NCI-H526 treated with DMSO at 0.1 percent for 48 hours (cell line): Measurements from ENCODE around the gene MARCKSL1.

Experiments
- DNase-seq: peaks from one replicate; lab custom pipeline; 2025; lab: John Stamatoyannopoulos, UW

MARCKSL1 gene

GRCh38 chr1:32352831-32353383 lies 16.9 kb upstream of the MARCKSL1 start:
- no peak for DNase-seq

DNA sequence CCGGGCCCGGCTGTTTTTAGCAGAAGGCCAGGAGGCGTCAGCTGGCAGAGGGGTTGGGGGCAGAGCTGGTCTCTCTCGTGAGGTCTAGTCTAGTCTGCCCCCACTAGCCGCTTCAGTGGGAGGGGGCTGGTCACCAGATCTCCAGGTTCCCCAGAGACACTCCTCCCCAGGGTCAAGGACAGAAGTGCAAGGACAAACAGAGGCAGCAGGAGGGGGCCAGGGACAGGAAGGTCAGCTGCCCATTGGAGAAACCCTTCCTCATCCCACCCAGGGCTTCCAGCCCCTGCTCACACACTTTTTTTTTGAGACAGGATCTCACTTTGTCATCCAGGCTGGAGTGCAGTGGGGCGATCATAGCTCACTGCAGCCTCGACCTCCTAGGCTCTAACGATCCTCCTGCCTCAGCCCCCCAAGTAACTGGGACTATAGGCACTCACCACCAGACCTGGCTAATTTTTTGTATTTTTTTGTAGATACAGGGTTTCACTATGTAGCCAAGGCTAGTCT lies 16.3 kb upstream of the MARCKSL1 start:
- DNase-seq = no peak

DNA sequence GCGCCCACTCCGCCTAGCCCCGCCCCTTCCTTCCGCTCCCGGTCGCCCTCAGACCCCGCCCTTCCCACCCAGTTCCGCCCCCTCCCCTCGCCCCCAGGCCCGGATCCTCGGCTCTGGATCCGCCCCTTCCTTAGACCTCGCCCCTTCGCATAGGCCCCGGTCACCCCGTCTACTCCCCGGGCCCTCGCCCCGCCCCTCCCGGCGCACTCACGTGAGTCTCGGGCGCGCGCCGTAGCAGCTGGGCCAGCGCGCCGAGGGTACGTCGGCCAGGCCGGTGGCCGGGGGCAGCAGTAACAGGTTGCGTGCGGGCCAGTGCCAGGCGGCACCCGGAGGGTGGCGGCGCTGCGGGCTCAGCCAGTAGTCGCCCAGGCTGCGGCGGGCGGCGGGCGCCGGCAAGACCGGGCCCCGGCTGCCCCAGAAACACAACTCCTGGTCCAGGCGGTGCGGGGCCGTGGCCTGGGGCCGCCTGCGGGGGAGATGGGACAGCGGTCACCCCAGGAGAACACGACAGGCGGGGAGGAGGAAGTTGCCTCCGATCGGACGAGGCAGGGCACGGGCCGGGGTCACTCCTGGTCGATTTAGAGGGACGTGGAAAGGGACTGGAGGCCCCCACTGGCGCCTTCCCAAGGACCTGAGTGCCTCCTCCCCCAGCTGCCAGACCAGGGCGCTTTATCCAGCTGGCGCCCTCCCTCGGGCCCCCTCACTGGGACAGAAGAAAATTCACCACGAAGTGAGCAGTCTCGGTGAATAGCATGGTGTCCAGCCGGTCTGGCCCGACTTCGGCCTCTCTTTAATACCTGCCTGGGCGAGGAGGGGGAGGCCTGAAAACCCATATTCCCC lies 15.6 kb upstream of the MARCKSL1 start:
- peak; percentile 89 for DNase-seq

DNA sequence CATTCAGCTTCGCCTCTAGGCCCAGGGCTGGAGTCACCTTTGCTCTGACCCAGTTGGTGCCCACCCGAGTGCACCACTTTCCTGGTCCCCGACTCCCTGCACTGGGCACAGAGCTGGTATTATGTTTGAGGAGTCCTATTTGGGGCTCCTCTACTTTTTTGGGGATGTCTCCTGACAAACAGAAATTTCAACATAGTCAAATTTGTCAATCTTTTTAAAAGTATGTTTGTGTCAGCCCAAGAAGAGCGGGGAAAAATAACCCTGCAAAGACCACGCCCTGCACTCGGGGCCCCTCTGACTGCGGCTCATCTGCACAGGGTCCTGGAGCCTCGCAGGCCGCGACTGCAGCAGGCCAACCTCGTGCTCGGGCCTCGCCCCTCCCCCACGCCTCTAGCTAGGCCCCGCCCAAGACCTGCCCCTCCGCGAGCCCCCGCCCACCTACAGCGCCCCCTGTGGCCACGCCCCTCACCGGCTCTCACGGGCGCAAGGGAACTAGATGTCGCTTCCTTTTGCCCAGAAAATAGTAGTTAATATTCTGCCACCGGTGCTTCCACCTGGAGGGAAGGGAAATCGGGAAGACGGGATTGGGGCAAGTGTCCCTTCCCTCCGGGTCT lies 14.9 kb upstream of the MARCKSL1 start:
- DNase-seq = peak; percentile 82

GRCh38 chr1:32349211-32349708 lies 13.2 kb upstream of the MARCKSL1 start:
- no peak for DNase-seq

GRCh38 chr1:32346532-32347157 lies 10.6 kb upstream of the MARCKSL1 start:
- no peak for DNase-seq

DNA sequence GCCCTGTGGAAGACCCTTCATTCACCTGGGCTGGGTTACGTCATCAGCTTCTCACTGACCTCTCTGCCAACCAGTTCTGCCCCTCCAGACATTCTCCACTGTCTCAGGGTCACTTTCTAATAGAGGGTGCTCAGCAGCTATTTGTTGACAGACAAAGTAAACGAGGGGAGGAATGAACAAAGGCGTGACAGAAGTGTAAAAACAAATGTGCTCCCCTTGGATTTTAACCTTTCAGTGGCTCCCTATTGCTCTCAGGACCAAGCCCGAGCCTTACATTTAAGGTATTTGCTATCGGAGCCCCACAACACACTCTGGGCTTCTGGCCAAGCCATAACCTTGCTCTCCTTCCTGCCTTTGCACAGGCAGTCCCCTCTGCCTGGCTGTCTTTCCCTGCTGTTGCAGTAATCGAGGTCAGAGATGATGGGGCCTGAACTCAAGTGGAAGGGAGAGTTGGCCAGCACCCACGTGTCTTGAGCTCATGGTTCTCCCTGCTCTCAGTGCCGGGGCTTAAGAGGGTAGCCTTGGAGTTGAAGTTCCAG lies 9.3 kb upstream of the MARCKSL1 start:
- no peak for DNase-seq

DNA sequence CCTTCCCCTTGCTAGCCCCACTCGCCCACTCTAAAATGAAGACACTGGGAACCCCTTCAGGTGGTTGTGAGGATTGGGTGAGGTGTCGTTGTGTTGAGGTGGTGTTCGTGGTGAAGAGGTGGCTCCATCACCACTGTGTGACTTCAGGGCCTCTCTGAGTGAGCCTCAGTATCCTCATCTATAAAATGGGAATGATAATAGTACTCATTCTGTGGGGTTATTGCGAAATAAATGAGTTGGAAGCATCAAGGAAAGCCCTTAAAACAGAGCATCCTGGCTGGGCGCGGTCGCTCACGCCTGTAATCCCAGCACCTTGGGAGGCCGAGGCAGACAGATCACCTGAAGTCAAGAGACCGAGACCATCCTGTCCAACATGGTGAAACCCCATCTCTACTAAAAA lies 6.7 kb upstream of the MARCKSL1 start:
- no peak for DNase-seq

DNA sequence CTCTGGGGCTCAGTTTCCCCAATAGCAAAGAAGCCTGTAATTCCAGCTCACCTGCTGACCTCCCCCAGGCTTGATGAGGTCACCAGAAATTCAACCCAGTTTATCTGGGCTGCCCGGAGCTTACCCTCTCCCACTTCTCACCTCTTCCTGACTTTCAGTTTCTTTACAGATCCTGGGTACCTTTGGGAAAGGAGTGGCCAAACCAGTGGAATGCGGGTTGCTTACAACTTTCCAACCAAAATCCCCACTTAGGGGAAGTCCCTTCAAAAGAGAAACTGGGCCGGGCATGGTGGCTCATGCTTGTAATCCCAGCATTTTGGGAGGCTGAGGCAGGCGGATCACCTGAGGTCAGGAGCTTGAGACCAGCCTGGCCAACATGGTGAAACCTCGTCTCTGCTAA lies 5.9 kb upstream of the MARCKSL1 start:
- no peak for DNase-seq

DNA sequence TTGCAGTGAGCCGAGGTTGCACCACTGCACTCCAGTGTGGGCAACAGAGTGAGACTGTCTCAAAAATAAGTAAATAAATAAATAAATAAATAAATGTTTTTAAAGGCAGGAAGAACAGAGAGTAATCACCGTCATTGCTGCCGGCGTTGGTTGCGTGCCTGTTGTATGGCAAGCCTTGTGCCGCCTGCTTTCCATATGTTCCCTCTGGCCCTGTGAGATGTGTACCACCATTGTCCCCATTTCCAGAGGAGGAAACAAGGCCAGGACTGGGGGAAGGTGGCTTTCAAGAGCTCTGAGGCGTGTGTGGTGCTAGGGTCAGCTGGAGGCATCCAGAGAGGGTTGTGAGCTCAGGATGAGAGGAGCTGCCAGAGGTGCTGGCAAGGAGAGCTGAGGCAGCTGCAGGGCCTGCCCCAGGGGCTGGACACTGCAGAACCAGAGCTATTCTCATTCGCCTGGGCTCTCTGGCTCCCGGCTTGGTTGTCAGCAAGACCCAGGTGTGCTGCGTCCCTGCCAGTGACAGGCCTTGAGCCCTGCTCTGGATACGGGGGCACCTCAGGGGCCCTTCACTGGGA lies 5.2 kb upstream of the MARCKSL1 start:
- DNase-seq = no peak

DNA sequence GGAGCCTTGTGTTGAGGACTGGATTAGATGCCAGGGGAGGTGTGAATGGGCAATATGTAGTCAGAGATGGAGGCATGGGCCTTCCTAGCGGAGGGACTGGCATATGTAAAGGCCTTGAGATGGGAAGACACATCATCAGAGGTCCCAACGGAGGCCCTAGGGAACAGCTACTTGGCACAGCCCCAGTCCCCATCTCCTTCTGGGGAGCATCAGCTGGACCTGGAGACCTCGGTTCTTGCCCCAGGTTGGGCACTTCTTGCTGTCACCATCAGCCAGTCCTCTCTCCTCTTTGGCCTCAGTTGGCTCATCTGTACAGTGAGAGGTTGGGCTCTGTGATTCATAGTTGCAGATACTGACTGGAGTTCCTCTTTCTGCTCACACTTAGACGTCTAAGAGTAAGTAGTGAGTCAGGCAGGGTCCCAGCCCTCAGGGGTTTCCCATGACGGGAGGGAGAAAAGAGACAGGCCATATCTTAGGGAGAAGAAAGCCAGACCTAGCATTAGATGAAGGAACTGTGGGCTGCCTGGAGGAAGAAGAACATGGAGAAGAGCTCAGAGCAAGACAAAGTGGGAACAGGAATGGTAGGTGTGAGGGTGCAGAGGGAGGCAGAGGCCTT lies 3.4 kb upstream of the MARCKSL1 start:
- no peak for DNase-seq

DNA sequence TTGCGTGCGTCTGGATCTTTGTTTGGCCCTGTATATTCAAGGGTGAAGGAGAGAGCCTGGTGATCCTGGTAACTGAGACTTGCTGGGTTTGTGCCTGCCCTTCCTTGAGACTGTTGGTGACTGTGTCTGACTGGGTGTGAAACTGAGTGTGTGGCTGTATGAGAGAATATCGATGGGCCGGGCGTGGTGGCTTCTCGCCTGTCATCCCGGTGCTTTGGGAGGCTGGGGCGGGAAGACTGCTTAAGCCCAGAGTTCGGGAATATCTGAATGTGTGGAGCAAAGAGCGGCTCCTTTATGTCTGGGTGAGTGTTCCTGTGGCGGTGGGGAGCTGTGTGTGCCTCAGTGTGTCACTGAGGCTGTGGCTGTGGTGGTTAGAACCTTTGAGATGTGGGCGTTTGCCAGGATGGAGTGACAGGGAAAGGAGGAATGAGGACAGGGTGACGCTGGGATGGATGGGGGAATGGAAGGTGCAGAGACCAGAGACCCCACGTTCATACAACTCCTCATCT lies 2.7 kb upstream of the MARCKSL1 start:
- no peak for DNase-seq

GRCh38 chr1:32337855-32338636 lies 2.0 kb upstream of the MARCKSL1 start:
- peak; percentile 91 for DNase-seq

GRCh38 chr1:32336963-32337675 lies 1.1 kb upstream of the MARCKSL1 start:
- no peak for DNase-seq

- no peak for DNase-seq
Observed at GRCh38 chr1:32336591-32336932, 529 bp upstream of the MARCKSL1 start.

- no peak for DNase-seq
Observed at GRCh38 chr1:32335535-32335789, 571 bp downstream of the MARCKSL1 start.

- no peak for DNase-seq
Observed at GRCh38 chr1:32334864-32335534, 1.0 kb downstream of the MARCKSL1 start.

- no peak for DNase-seq
Observed at GRCh38 chr1:32334274-32334861, 1.7 kb downstream of the MARCKSL1 start.
